GM12872 (cell line): ENCODE measurements around the gene PLXNB2.

ENCODE experiments used
- CTCF ChIP-seq: IDR thresholded peaks from 3 replicates; pipeline ENCODE4 v1.5.1; 2011; ENCODE audit warnings: low read depth, mild to moderate bottlenecking, low read length, moderate library complexity; ENCODE audit not compliant: insufficient read depth

Gene PLXNB2

GRCh38 chr22:50243685-50244419 is 63.6 kb downstream of the PLXNB2 start:
- TF ChIP-seq CTCF: no peak

- no peak for TF ChIP-seq CTCF
Measured at GRCh38 chr22:50242406-50242949, 65.0 kb downstream of the PLXNB2 start.

DNA sequence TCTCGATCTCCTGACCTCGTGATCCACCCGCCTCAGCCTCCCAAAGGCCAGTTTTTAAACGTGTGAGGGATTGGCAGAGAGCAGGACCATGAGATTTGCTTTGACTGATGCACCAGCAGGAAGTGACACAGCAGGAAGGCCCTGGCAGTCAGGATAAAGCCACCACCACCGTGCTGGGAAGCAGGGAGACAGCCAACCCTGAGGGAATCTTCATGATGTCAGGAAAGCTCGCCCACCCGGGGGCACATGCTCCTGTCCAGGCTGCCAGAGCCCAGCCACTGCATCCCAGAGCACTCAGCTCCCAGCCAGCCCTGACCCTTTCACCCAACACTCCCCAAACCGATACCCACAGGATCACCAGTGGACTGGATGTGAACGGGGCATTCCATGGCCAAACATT is 68.7 kb downstream of the PLXNB2 start:
- no peak for TF ChIP-seq CTCF

DNA sequence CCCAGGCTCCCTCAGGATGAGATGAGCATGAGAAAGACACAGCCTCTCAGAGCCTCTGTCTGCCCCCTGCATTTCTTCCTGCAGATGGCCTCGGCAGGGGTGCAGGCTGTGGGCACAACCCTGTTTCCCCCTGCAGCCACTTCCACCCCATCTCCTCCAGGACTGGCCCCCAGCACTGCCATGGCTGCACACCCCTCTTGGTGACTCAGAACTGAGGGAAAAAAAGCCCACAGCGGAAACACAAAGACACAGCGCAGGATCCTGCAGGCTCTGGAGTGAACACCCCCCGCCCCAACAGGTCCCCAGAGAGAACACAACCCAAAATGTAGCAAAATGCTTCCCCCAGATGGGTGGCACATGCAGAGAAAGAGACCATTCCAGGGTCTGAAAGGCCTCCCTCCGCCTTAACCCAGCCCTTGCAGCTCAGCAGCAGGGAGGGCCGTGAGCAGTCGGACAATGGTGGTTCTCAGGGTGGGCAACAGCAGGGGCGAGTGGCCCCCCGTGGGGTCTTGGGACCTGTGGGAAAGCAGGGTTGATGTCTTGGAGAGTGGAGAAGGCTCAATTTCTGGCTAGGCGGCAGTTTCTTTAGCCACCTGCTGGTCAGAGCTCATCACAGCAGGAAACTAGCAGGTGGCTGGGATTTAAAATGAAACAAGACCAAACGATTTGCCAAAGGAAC is 70.6 kb downstream of the PLXNB2 start:
- TF ChIP-seq CTCF: peak; percentile 63

DNA sequence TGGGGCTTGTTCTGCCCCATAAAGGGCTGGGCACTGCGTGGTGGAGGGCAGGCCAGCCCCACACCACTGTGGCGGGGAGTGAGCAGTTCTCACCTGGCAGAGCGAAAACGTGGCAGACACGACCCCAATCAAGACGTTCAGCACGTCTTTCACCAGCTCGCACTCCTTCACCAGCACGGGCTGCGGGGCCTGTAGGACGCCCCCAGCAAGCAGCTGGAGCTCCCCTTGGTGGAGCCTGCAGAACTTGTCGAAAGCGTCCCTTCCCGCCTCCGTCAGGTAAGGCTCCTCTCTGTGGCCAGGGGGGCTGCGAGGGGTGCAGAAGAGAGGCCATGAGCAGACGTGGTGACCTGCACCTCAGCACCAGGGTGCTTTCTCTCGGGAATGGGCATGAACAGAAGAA is 74.2 kb downstream of the PLXNB2 start:
- TF ChIP-seq CTCF: no peak

DNA sequence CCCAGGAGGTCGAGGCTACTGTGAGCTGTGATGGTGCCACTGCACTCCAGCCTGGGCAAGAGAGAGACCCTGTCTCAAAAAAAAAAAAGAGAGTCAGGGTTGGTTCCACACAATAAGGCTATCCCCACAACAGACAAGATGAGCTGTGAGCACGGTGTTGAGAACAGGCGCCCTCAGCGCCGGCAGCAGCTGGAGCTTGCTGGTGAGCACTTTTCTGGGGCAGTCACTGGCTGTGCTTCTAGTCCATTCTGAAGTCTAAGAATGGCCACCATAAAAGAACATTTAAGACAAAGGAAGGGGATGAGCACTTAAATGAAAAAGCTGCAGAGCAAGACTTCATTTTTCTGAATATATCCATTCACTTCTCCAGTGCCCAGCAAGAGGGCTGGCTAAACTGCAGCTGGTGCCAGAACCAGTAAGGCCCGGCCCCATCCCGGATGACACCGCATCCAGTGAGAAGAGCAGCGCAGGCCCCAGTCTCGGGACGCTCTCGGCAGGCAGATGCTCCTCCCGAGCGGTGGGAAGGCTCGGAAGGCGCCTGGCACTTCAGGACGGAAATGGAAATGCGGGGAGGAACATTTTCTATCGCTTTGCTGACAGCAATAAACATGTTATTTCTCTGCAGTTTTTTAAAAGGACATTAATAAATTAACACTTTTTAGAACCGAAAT is 74.8 kb downstream of the PLXNB2 start:
- no peak for TF ChIP-seq CTCF

DNA sequence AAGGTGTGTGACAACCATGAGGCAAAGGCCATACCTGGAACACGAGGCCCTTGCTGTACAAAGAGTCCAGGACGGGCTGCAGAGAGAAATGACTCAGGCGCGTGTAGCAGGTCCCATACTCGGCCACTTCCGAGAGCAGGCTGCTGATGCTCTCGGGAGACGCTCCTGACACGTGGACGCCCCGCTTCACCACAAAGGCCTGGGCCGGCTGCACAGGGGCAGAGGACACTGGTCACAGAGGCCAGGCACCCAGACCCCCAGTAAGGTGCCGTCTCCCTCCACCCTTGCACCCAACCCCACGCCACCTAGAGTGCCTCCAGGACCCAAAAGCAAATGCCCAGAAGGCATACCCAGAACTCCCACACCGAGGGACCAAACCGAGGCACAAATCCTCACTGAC is 78.1 kb downstream of the PLXNB2 start:
- TF ChIP-seq CTCF: no peak
